Kidney (tissue), 14 donors: ENCODE measurements around the gene REG3A. TPM values are rescaled to one million over a fixed set of nuclear protein-coding genes. Genes with fewer than 3 reads are reported as not detected.

ENCODE experiments used
- DNase-seq, 5 donors: peaks; one replicate each; pipeline ENCODE4 v3.0.0-alpha.2; 2013 to 2020
- FAIRE-seq: peaks from 2 replicates; lab custom pipeline; 2012; peaks lifted over from hg19 to GRCh38; lab: Jason Lieb, UNC
- H3K27ac ChIP-seq, 2 donors: one replicate each; pipeline ENCODE4 v1.7.0; 2013; ENCODE audit warnings: low read depth in 2 of 2, low read length in 2 of 2, inconsistent platforms in 1 of 2
- H3K27me3 ChIP-seq: one replicate; pipeline ENCODE4 v1.7.1; 2013; ENCODE audit warnings: low read length, inconsistent platforms; ENCODE audit not compliant: control insufficient read depth, insufficient read depth
- H3K36me3 ChIP-seq, 3 donors: one replicate each; pipeline versions ENCODE4 v1.7.0 to v1.7.1; 2013; ENCODE audit warnings: low read length in 3 of 3, control low read depth in 1 of 3, inconsistent platforms in 1 of 3; ENCODE audit not compliant: insufficient read depth in 3 of 3, control insufficient read depth in 2 of 3
- H3K4me1 ChIP-seq, 3 donors: one replicate each; pipeline versions ENCODE4 v1.7.0 to v1.7.1; 2013; ENCODE audit warnings: low read length in 3 of 3, inconsistent platforms in 1 of 3, low read depth in 1 of 3; ENCODE audit not compliant: control insufficient read depth in 2 of 3, insufficient read depth in 2 of 3
- H3K4me3 ChIP-seq, 3 donors: one replicate each; pipeline versions ENCODE4 v1.7.0 to v1.8.1; 2013; ENCODE audit warnings: low read length in 3 of 3, control low read depth in 1 of 3, inconsistent platforms in 1 of 3
- H3K9ac ChIP-seq, 3 donors: one replicate each; pipeline versions ENCODE4 v1.7.0 to v1.7.1; 2013; ENCODE audit warnings: low read length in 3 of 3, control low read depth in 1 of 3, inconsistent platforms in 1 of 3
- H3K9me3 ChIP-seq, 3 donors: one replicate each; pipeline versions ENCODE4 v1.7.0 to v1.7.1; 2013; ENCODE audit warnings: low read length in 3 of 3, control low read depth in 1 of 3, inconsistent platforms in 1 of 3; ENCODE audit not compliant: control insufficient read depth in 2 of 3, insufficient read depth in 1 of 3
- CTCF ChIP-seq: IDR thresholded peaks from 3 replicates; pipeline ENCODE4 v1.5.1; 2012; ENCODE audit warnings: mild to moderate bottlenecking, moderate library complexity, borderline replicate concordance; ENCODE audit not compliant: insufficient read depth; ENCODE audit errors: extremely low read depth
- intact Hi-C: fragments of 100-400 bp; cut with DNase I; formaldehyde crosslinking; loops from one replicate; pipeline ENCODE4 v1.11.1; 2022
- polyA plus RNA-seq: library from polyadenylated mRNA; stranded (reverse); fragments of 350-450 nt; fragmentation: Illumina TruSeq; extraction: RNeasy Lipid Tissue Mini Kit (QIAGEN cat#74804); gene quantifications from one replicate; pipeline ENCODE4 v1.2.3, GENCODE V29; 2014; ENCODE audit warnings: low read depth, low replicate concordance; ENCODE audit not compliant: insufficient read depth
- total RNA-seq: library from RNA; stranded (reverse); fragmentation: NEBNext Ultra II Directional; extraction: Animal tissue kit (Norgen Biotek cat#: 25700); gene quantifications from one replicate; pipeline ENCODE4 v1.2.1, GENCODE V29; 2021
- donor health status: control.
- donor health status: control.
- donor health status: control.
- donor health status: control.
- donor health status: control.
- donor health status: DM: yes; HTN: yes; CAD: no.
- donor health status: Normal renal cell carcinoma (clear cell type).

Gene REG3A
- total and polyA plus RNA-seq, 2 donors from 2014 or later = not detected

DNA sequence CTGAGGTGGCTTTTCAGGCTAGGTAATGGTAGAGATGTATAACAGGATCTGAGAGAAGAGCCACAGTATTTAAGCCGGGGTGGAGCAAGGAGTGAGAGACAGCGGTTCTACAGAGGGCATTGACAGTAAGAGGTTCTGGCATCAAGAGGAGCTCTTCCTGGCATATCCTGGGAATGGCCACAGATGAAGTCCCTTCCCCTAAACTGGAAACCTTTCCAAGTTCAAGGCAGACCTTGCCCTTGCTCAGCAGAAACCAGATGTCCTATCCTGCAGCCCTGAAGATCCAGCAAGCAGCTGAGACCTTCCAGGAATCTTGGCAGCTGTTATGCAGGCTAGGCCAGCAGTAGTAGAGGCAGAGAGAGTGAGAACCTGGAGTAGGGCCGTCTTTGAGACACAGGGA is 21.2 kb downstream of the REG3A start:
- FAIRE-seq (no peak), DNase-seq (no peak)
- intact Hi-C loops = no loop called here
- Histone ChIP-seq H3K9me3 (no peaks in the 10 kb centered on the region), H3K4me3 (no peak overlapping the region), H3K36me3 (no peaks in the 10 kb centered on the region), H3K4me1 (no peaks in the 10 kb centered on the region), H3K27ac (no peak overlapping the region), H3K9ac (no peak overlapping the region), H3K27me3 (no peaks in the 10 kb centered on the region)
- no peak for TF ChIP-seq CTCF

DNA sequence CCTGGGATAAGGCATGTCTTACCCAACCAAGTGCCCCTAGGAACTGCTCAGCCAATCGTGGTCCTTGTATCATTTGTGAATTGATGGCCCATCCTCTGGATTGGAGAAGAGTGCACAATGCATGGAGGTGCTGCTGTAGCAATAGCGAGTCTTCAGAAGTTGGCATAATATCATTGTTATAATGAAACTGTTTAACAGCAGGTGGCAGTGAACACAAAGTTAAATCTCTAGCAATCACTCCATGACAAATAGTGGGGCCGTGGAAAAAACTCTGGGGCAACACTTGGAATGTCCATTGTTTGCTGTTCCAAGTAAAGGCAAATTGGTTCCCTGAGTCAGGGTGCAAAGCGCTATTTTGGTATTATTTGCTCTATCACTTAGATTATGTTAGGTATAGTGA is 27.9 kb downstream of the REG3A start:
- no peak overlapping the region for H3K27ac ChIP-seq
- DNase-seq = no peak

GRCh38 chr2:79129804-79130203 is 29.7 kb downstream of the REG3A start:
- FAIRE-seq = no peak
- H3K27me3 ChIP-seq = no peaks in the 10 kb centered on the region

More for the DNA sequence above, 27.9 kb downstream of the REG3A start:
- no peak for TF ChIP-seq CTCF
- no peaks in the 10 kb centered on the region for H3K36me3 ChIP-seq
- intact Hi-C loops = no loop called here
- FAIRE-seq = no peak
- no peaks in the 10 kb centered on the region for H3K9me3 ChIP-seq
- H3K27me3 ChIP-seq = no peaks in the 10 kb centered on the region
- H3K4me3 ChIP-seq = no peak overlapping the region
- H3K4me1 ChIP-seq = no peaks in the 10 kb centered on the region
- H3K9ac ChIP-seq = no peak overlapping the region

More at GRCh38 chr2:79129804-79130203, 29.7 kb downstream of the REG3A start:
- no peaks in the 10 kb centered on the region for H3K36me3 ChIP-seq
- no peak for TF ChIP-seq CTCF
- H3K27ac ChIP-seq = no peak overlapping the region
- no peaks in the 10 kb centered on the region for H3K9me3 ChIP-seq
- no peak overlapping the region for H3K4me3 ChIP-seq
- DNase-seq = no peak
- intact Hi-C loops = no loop called here
- no peak overlapping the region for H3K9ac ChIP-seq
- no peaks in the 10 kb centered on the region for H3K4me1 ChIP-seq
